GM23338 (cell line): Measurements from ENCODE around the gene TMEM144. TPM values are rescaled to one million over a fixed set of nuclear protein-coding genes. Genes with fewer than 3 reads are reported as not detected.
"Not testable (repeated sequence)": the region's sequence is repeated elsewhere in the genome, so short reads cannot be mapped to it uniquely, and the experiment has no call there.

Experiments used
- ATAC-seq: fragments of 200-7000 bp; cut with Tn5 transposase; 3 replicates; pipeline ENCODE4 v1.9.1; 2020
- DNase-seq: peaks from one replicate; pipeline ENCODE4 v3.0.0-alpha.2; 2015; ENCODE audit warnings: low spot score
- H2AFZ ChIP-seq: fragments of 200-600 bp; sonication (generic); 2 replicates; pipeline ENCODE4 v1.8.0; 2016; ENCODE audit warnings: antibody characterized with exemption, mild to moderate bottlenecking, moderate library complexity
- H3F3A ChIP-seq: fragments of 200-600 bp; sonication (generic); replicated peaks from 2 replicates; pipeline ENCODE4 v1.8.0; 2017; ENCODE audit warnings: antibody characterized with exemption, mixed run types, low read depth
- H3K27ac ChIP-seq: fragments of 200-600 bp; sonication (generic); 2 replicates; pipeline ENCODE4 v1.6.1; 2016; ENCODE audit warnings: low read depth
- H3K27me3 ChIP-seq: fragments of 200-600 bp; sonication (generic); 2 replicates; pipeline ENCODE4 v1.8.0; 2016; ENCODE audit warnings: mild to moderate bottlenecking, mixed run types, moderate library complexity; ENCODE audit not compliant: insufficient read depth
- H3K36me3 ChIP-seq: fragments of 200-600 bp; sonication (generic); 2 replicates; pipeline ENCODE4 v1.8.0; 2016; ENCODE audit warnings: mild to moderate bottlenecking; ENCODE audit not compliant: insufficient read depth
- H3K4me1 ChIP-seq: fragments of 200-600 bp; sonication (generic); 2 replicates; pipeline ENCODE4 v1.8.0; 2016; ENCODE audit warnings: mild to moderate bottlenecking, moderate library complexity; ENCODE audit not compliant: insufficient read depth
- H3K4me2 ChIP-seq: fragments of 200-600 bp; sonication (generic); 2 replicates; pipeline ENCODE4 v1.7.1; 2017; ENCODE audit warnings: mixed run types
- H3K4me3 ChIP-seq: fragments of 200-600 bp; sonication (generic); 2 replicates; pipeline ENCODE4 v1.6.1; 2016; ENCODE audit warnings: mixed run types
- H3K79me2 ChIP-seq: fragments of 200-600 bp; sonication (generic); replicated peaks from 2 replicates; pipeline ENCODE4 v1.8.0; 2017; ENCODE audit warnings: mild to moderate bottlenecking; ENCODE audit not compliant: insufficient read depth
- H3K9me2 ChIP-seq: fragments of 200-600 bp; sonication (generic); 2 replicates; pipeline ENCODE4 v1.8.0; 2017; ENCODE audit not compliant: insufficient read depth
- H4K20me1 ChIP-seq: fragments of 200-600 bp; sonication (generic); replicated peaks from 2 replicates; pipeline ENCODE4 v1.8.0; 2017; ENCODE audit warnings: mild to moderate bottlenecking; ENCODE audit not compliant: insufficient read depth
- H3K27ac Mint-ChIP-seq: 2 replicates; pipeline ENCODE4 v1.8.0; 2020; ENCODE audit warnings: inconsistent platforms, mild to moderate bottlenecking, moderate library complexity, mixed read lengths
- H3K27me3 Mint-ChIP-seq: 3 replicates; pipeline ENCODE4 v1.8.0; 2022; ENCODE audit warnings: low read depth, mild to moderate bottlenecking, moderate library complexity, mixed read lengths, inconsistent platforms; ENCODE audit not compliant: insufficient read depth, poor library complexity
- H3K36me3 Mint-ChIP-seq: 3 replicates; pipeline ENCODE4 v1.8.0; 2021; ENCODE audit warnings: low read depth, mild to moderate bottlenecking, inconsistent platforms, moderate library complexity, mixed read lengths
- H3K4me1 Mint-ChIP-seq: 3 replicates; pipeline ENCODE4 v1.8.0; 2020; ENCODE audit warnings: mild to moderate bottlenecking, inconsistent platforms, mixed read lengths
- H3K4me3 Mint-ChIP-seq: 3 replicates; pipeline ENCODE4 v1.8.0; 2021; ENCODE audit warnings: moderate library complexity, mild to moderate bottlenecking, inconsistent platforms, mixed read lengths
- H3K9me3 Mint-ChIP-seq: 3 replicates; pipeline ENCODE4 v1.8.0; 2020; ENCODE audit warnings: moderate library complexity, mild to moderate bottlenecking, inconsistent platforms, mixed read lengths
- CTCF ChIP-seq, 2 experiments: fragments of 200-600 bp in 1 of 2; sonication (generic) in 1 of 2; conservative IDR thresholded peaks; 2 replicates each; pipeline versions ENCODE4 v1.5.1 to v1.6.1; 2016 to 2017; ENCODE audit warnings: antibody characterized with exemption in 2 of 2, low read depth in 2 of 2, mild to moderate bottlenecking in 2 of 2, moderate library complexity in 1 of 2
- NANOG ChIP-seq: IDR thresholded peaks from 2 replicates; pipeline ENCODE4 v1.6.1; 2016; ENCODE audit warnings: antibody characterized with exemption, borderline replicate concordance
- ZNF331 ChIP-seq: fragments of 250-450 bp; sonication (Bioruptor Pico); IDR thresholded peaks from 2 replicates; pipeline ENCODE4 v1.5.0; 2020; ENCODE audit warnings: low read depth, mild to moderate bottlenecking, moderate library complexity
- polyA plus RNA-seq: library from polyadenylated mRNA; unstranded; fragments of >200 nt; fragmentation: Nextera tagmentation; extraction: Ambion mirVana; gene quantifications from 2 replicates; pipeline ENCODE4 v1.2.1, GENCODE V29; 2016
- total RNA-seq: library from RNA; depleted of rRNA; stranded (reverse); fragments of >200 nt; shearing (Covaris generic); gene quantifications from 2 replicates; pipeline ENCODE4 v1.2.3, GENCODE V29; 2014
- TF ChIP-seq, protein P1 (sequence below): fragments of 250-450 bp; sonication (Bioruptor Pico); IDR thresholded peaks from 2 replicates; pipeline ENCODE4 v1.5.0; 2020; ENCODE audit warnings: mild to moderate bottlenecking, moderate library complexity

Gene TMEM144
- total and polyA plus RNA-seq, 2 experiments from 2014 or later: 1.3 to 1.7 TPM

DNA sequence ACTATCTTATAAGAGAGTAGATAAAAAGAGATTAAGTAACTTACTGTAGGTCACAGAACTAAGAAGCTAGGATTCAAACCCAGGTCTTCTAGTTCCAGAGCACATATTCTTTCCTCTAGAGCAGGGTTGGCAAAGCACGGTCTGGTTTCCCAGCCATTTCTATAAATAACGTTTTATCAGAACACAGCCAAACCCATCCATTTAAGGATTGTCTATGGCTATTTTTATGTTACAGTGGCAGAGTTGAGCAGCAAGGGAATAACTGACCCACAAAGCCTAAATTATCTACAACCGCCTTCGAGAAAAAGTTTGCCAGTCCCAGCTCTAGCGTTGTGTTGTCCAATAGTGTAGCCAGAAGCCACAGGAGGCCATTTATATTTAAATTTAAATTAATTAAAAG, 7.5 kb downstream of the TMEM144 start (continued):
- no peak for TF ChIP-seq CTCF (conservative IDR thresholded peaks at IDR 0.05; ENCODE audit: low read depth in 2 of 2)
- TF ChIP-seq NANOG: no peak

DNA sequence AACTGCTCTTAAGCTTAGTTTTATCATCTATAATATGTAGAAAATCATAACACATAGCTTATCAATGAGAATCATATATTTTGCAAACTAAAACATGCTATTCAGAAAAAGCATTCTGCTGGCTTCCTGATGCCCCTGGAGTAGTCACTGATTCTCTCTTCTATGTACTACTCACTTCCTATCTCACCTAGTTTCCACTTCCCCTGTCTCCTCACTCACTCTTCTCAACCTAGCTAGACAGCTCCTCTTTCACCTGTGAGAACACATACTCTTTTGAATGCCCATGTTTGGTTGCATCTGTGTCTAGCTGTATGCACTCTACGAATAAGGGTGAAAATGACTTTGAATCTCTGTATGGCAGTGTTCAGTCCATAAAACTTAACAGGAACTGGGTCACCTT, 9.3 kb downstream of the TMEM144 start:
- Histone ChIP-seq H3K27ac (no peak overlapping the region), H3F3A (no peaks in the 10 kb centered on the region), H3K4me1 (peaks cover 10% of the 10 kb centered on the region; the same call in 1 of the 2 replicates), H3K36me3 (no peaks in the 10 kb centered on the region), H3K4me2 (no peak overlapping the region), H3K4me3 (no peak overlapping the region), H4K20me1 (no peaks in the 10 kb centered on the region), H2AFZ (no peak overlapping the region), H3K79me2 (no peaks in the 10 kb centered on the region), H3K27me3 (no peaks in the 10 kb centered on the region), H3K9me2 (peaks cover 3% of the 10 kb centered on the region; the same call in 1 of the 2 replicates)
- no peak overlapping the region for H3K4me3 Mint-ChIP-seq
- H3K4me1 Mint-ChIP-seq: peaks cover 6% of the 10 kb centered on the region
- DNase-seq (no peak), ATAC-seq (no peak)
- H3K9me3 Mint-ChIP-seq: no peaks in the 10 kb centered on the region
- TF ChIP-seq CTCF (conservative IDR thresholded peaks at IDR 0.05; ENCODE audit: low read depth in 2 of 2): no peak
- TF ChIP-seq, protein P1, sequence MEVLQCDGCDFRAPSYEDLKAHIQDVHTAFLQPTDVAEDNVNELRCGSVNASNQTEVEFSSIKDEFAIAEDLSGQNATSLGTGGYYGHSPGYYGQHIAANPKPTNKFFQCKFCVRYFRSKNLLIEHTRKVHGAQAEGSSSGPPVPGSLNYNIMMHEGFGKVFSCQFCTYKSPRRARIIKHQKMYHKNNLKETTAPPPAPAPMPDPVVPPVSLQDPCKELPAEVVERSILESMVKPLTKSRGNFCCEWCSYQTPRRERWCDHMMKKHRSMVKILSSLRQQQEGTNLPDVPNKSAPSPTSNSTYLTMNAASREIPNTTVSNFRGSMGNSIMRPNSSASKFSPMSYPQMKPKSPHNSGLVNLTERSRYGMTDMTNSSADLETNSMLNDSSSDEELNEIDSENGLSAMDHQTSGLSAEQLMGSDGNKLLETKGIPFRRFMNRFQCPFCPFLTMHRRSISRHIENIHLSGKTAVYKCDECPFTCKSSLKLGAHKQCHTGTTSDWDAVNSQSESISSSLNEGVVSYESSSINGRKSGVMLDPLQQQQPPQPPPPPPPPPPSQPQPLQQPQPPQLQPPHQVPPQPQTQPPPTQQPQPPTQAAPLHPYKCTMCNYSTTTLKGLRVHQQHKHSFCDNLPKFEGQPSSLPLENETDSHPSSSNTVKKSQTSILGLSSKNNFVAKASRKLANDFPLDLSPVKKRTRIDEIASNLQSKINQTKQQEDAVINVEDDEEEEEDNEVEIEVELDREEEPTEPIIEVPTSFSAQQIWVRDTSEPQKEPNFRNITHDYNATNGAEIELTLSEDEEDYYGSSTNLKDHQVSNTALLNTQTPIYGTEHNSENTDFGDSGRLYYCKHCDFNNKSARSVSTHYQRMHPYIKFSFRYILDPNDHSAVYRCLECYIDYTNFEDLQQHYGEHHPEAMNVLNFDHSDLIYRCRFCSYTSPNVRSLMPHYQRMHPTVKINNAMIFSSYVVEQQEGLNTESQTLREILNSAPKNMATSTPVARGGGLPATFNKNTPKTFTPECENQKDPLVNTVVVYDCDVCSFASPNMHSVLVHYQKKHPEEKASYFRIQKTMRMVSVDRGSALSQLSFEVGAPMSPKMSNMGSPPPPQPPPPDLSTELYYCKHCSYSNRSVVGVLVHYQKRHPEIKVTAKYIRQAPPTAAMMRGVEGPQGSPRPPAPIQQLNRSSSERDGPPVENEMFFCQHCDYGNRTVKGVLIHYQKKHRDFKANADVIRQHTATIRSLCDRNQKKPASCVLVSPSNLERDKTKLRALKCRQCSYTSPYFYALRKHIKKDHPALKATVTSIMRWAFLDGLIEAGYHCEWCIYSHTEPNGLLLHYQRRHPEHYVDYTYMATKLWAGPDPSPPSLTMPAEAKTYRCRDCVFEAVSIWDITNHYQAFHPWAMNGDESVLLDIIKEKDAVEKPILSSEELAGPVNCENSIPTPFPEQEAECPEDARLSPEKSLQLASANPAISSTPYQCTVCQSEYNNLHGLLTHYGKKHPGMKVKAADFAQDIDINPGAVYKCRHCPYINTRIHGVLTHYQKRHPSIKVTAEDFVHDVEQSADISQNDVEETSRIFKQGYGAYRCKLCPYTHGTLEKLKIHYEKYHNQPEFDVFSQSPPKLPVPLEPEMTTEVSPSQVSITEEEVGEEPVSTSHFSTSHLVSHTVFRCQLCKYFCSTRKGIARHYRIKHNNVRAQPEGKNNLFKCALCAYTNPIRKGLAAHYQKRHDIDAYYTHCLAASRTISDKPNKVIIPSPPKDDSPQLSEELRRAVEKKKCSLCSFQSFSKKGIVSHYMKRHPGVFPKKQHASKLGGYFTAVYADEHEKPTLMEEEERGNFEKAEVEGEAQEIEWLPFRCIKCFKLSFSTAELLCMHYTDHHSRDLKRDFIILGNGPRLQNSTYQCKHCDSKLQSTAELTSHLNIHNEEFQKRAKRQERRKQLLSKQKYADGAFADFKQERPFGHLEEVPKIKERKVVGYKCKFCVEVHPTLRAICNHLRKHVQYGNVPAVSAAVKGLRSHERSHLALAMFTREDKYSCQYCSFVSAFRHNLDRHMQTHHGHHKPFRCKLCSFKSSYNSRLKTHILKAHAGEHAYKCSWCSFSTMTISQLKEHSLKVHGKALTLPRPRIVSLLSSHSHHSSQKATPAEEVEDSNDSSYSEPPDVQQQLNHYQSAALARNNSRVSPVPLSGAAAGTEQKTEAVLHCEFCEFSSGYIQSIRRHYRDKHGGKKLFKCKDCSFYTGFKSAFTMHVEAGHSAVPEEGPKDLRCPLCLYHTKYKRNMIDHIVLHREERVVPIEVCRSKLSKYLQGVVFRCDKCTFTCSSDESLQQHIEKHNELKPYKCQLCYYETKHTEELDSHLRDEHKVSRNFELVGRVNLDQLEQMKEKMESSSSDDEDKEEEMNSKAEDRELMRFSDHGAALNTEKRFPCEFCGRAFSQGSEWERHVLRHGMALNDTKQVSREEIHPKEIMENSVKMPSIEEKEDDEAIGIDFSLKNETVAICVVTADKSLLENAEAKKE (CRISPR knock-in tag): no peak
- TF ChIP-seq ZNF331 (CRISPR knock-in tag): no peak
- no peaks in the 10 kb centered on the region for H3K27me3 Mint-ChIP-seq
- no peaks in the 10 kb centered on the region for H3K36me3 Mint-ChIP-seq
- H3K27ac Mint-ChIP-seq: no peak overlapping the region

- H3K27ac ChIP-seq, ATAC-seq, H3K79me2 ChIP-seq, H4K20me1 ChIP-seq, DNase-seq, H3K27me3 Mint-ChIP-seq, H3K9me2 ChIP-seq, H3K4me3 Mint-ChIP-seq, H3K27ac Mint-ChIP-seq, H3K4me2 ChIP-seq, H3K4me3 ChIP-seq, H3K9me3 Mint-ChIP-seq, H3K36me3 ChIP-seq, H2AFZ ChIP-seq, H3K27me3 ChIP-seq, H3K36me3 Mint-ChIP-seq, H3F3A ChIP-seq: not testable (repeated sequence)
- peaks cover 10% of the 10 kb centered on the region for H3K4me1 Mint-ChIP-seq
- peaks cover 10% of the 10 kb centered on the region for H3K4me1 ChIP-seq
Measured at GRCh38 chr4:158224318-158224717, 14.0 kb downstream of the TMEM144 start.

GRCh38 chr4:158224999-158225398, 14.7 kb downstream of the TMEM144 start:
- DNase-seq, H3K27me3 Mint-ChIP-seq, H3K9me3 Mint-ChIP-seq, H3K36me3 ChIP-seq, H3K4me1 Mint-ChIP-seq, H3K9me2 ChIP-seq, H3K4me3 ChIP-seq, H2AFZ ChIP-seq, H3K27ac Mint-ChIP-seq, H3K4me1 ChIP-seq, H3K4me3 Mint-ChIP-seq, H3K36me3 Mint-ChIP-seq, H3K27ac ChIP-seq, H3K79me2 ChIP-seq, H3K27me3 ChIP-seq, H3F3A ChIP-seq, ATAC-seq, H3K4me2 ChIP-seq, H4K20me1 ChIP-seq: not testable (repeated sequence)
